Colonic mucosa (tissue), 4 donors: ENCODE measurements around the gene LRRK1. TPM values are rescaled to one million over a fixed set of nuclear protein-coding genes. Genes with fewer than 3 reads are reported as not detected.

ENCODE experiments used
- DNase-seq: peaks from one replicate; pipeline ENCODE4 v3.0.0-alpha.2; 2020
- H3K27ac ChIP-seq: fragments of 200-600 bp; one replicate; pipeline ENCODE4 v1.8.0; 2021
- H3K27me3 ChIP-seq: fragments of 200-600 bp; one replicate; pipeline ENCODE4 v1.8.0; 2021
- H3K36me3 ChIP-seq: fragments of 200-600 bp; one replicate; pipeline ENCODE4 v1.8.0; 2021
- H3K4me1 ChIP-seq: fragments of 200-600 bp; one replicate; pipeline ENCODE4 v1.8.0; 2021; ENCODE audit warnings: mild to moderate bottlenecking
- H3K4me3 ChIP-seq: fragments of 200-600 bp; one replicate; pipeline ENCODE4 v1.8.0; 2021
- H3K9ac ChIP-seq, 2 donors: one replicate each; pipeline ENCODE4 v1.7.0; 2013; ENCODE audit warnings: control low read depth in 2 of 2, low read depth in 2 of 2, low read length in 2 of 2
- H3K9me3 ChIP-seq: fragments of 200-600 bp; one replicate; pipeline ENCODE4 v1.8.0; 2021
- CTCF ChIP-seq: fragments of 200-600 bp; IDR thresholded peaks from one replicate; pipeline ENCODE4 v1.8.0; 2022; ENCODE audit warnings: antibody characterized with exemption, mild to moderate bottlenecking
- intact Hi-C: fragments of 100-400 bp; cut with DNase I; formaldehyde crosslinking; loops from one replicate; pipeline ENCODE4 v1.14.1; 2022
- total RNA-seq, 2 donors: library from RNA; stranded (reverse); fragmentation: NEBNext Ultra II Directional in 1 of 2; extraction: Animal tissue kit (Norgen Biotek cat#: 25700) in 1 of 2; gene quantifications; one replicate each; pipeline ENCODE4 v1.2.1, GENCODE V29; 2021
- donor health status: healthy.
- donor health status: DM: no; HTN: no; CAD: no.
- donor health status: DM: no; HTN: no; CAD: no.

Gene LRRK1
- total RNA-seq, 2 donors from 2014 or later: 29.6 to 36.0 TPM

- intact Hi-C loops: loop anchor here (5.0 kb wide), 1 partner anchor 382 kb away; no protein-coding TSS in a partner anchor
- H3K9me3 ChIP-seq: no peaks in the 10 kb centered on the region
- H3K9ac ChIP-seq: no peak overlapping the region
- no peak overlapping the region for H3K27ac ChIP-seq
- DNase-seq: peak; percentile 16
- no peaks in the 10 kb centered on the region for H3K27me3 ChIP-seq
- H3K4me3 ChIP-seq: no peak overlapping the region
- H3K4me1 ChIP-seq: peaks cover 4% of the 10 kb centered on the region
- no peak for TF ChIP-seq CTCF
- H3K36me3 ChIP-seq: no peaks in the 10 kb centered on the region
Measured at GRCh38 chr15:101009176-101009575, 90.0 kb downstream of the LRRK1 start.

DNA sequence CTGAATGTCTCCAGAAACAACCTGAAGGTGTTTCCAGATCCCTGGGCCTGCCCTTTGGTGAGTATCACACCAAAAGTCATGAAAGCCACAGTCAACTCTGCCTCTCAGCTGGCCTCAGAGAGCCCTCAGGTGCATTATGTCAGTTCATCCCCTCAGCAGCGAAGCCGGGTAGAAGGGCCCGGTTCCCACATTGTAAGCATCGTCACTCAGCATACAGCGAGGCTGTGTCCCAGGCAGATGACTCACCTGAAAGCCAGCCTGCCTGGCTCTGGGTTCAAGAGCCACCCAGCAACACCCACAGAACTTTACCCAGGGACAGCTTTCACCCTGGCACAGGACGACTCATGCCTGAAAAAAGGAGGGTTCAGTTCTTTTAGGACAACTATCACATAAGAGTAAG is 91.6 kb downstream of the LRRK1 start:
- DNase-seq: peak; percentile 10
- TF ChIP-seq CTCF: no peak
- peaks cover 4% of the 10 kb centered on the region for H3K4me1 ChIP-seq

DNA sequence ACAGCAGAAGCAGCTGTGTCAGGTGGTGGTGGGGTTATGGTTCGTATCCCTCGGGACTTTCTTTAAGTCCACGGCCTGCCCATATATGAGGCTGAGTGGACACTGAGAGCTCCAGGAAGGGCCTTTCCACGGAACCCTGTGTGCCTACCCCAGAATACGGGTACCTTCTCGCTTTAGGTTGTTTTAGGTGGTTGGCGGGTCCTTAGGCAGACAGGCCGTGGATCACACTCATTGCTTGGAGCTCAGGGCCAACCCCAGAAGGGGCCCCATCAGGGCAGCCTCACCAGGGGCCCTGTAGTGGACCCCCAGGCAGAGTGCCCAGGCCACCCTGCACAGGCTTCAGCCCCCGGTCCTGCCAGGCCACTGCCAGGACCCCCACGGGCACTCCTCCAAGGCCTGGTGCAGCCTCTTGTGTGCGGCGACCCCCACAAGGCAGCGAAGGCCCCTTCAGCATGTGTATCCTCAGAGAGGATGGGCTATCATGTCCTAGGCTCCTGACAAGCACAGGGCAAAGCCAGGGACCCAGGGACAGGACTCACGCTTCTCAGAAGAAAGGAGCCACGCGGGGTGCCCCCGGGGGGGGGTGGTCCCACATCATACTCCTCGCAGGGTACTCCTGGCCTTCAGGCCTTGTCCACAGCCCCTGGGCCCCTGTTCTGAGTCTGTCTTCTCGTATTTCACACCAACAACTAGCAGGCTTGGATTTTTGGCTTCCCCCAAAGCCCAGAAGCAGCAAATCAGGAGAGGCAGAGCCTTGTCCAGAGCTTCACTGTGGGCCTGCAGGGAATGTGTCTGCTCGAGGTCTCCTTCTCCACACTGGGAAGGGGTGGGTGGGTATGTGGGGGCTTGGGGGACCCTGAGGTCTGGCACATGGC is 93.4 kb downstream of the LRRK1 start:
- Histone ChIP-seq H3K9me3 (no peaks in the 10 kb centered on the region), H3K27ac (no peak overlapping the region), H3K4me3 (no peak overlapping the region), H3K36me3 (peaks cover 6% of the 10 kb centered on the region), H3K27me3 (no peaks in the 10 kb centered on the region), H3K9ac (no peak overlapping the region), H3K4me1 (peaks cover under 1% of the 10 kb centered on the region)
- intact Hi-C loops: no loop called here
- peak; percentile 15 for DNase-seq
- TF ChIP-seq CTCF: no peak

More for the DNA sequence above, 91.6 kb downstream of the LRRK1 start:
- no peaks in the 10 kb centered on the region for H3K36me3 ChIP-seq
- no peak overlapping the region for H3K4me3 ChIP-seq
- H3K9me3 ChIP-seq: no peaks in the 10 kb centered on the region
- H3K27ac ChIP-seq: no peak overlapping the region
- no peaks in the 10 kb centered on the region for H3K27me3 ChIP-seq
- intact Hi-C loops: no loop called here
- no peak overlapping the region for H3K9ac ChIP-seq

- DNase-seq: peak; percentile 10
- Histone ChIP-seq H3K4me3 (no peak overlapping the region), H3K27ac (no peak overlapping the region), H3K36me3 (peaks cover 6% of the 10 kb centered on the region), H3K9ac (no peak overlapping the region), H3K4me1 (no peaks in the 10 kb centered on the region), H3K27me3 (no peaks in the 10 kb centered on the region), H3K9me3 (no peaks in the 10 kb centered on the region)
- TF ChIP-seq CTCF: no peak
- intact Hi-C loops: no loop called here
Measured at GRCh38 chr15:101013201-101013550, 94.0 kb downstream of the LRRK1 start.

DNA sequence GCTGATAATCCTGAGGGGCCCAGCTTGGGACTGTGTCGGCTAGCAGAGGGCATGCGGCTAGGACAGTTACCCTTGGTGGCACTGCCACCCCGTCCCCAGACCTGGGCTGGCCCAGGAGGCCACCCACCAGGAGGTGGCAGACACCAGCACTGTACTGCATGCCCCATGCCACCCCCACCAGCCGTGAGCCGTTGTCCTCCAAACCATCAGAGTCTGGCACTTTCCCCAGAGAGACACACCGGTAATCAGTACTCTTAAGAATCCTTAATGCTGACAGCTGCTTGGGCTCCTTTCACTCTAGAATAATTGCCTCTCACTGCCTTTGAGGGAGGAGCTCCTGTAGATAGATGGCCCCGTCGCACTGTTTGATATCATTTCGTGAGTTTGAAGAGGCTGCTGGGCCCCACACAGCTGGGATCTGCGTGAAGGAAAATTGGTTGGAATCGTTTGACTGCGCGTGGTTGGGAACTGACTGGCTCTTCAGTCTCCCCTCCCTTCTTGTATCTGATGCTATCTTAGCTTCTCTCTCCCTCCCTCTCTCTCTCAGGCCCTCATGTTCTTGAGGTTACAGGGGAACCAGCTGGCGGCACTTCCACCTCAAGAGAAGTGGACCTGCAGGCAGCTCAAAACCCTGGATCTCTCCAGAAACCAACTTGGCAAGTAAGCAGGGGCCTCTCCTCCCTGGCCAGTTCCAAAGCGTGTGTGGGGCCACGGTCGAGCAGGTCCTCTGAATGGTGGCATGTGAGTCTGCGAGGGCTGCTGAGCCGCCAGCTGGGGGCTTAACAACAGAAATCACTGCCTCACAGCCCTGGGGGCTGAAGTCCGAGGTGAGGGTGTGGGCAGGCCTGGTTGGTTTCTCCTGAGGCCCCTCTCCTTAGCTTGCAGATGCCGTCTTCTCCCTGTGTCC is 94.9 kb downstream of the LRRK1 start:
- intact Hi-C loops: no loop called here
- no peak overlapping the region for H3K9ac ChIP-seq

More for the DNA sequence above, 94.9 kb downstream of the LRRK1 start:
- H3K27me3 ChIP-seq: no peaks in the 10 kb centered on the region
- H3K27ac ChIP-seq: no peak overlapping the region
- H3K4me1 ChIP-seq: no peaks in the 10 kb centered on the region
- H3K36me3 ChIP-seq: peaks cover 6% of the 10 kb centered on the region
- no peak for TF ChIP-seq CTCF
- DNase-seq: peak; percentile 13
- H3K4me3 ChIP-seq: no peak overlapping the region
- H3K9me3 ChIP-seq: no peaks in the 10 kb centered on the region
